ENCODE measurements around the gene NMS.

The NMS gene

DNA sequence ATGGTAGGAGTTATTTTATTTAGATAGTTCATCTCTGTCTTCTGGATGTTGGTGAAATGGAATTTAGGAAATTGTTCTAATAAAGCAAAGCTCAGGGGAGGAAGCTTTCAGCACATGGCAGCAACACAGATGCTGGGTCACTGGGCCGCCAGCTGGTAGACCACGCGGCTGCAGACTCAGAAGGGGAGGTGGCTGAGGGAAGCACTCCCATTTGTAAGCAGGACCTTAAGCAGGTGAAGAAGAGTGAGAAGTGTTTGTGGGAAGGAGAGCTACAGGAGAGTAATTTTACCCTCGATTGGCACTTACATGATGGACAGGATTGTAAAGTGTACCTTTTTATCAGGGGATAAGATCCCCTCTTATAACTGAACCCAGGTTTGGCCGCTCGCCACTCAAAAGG, 24.4 kb downstream of the NMS start:
- no peak for DNase-seq

DNA sequence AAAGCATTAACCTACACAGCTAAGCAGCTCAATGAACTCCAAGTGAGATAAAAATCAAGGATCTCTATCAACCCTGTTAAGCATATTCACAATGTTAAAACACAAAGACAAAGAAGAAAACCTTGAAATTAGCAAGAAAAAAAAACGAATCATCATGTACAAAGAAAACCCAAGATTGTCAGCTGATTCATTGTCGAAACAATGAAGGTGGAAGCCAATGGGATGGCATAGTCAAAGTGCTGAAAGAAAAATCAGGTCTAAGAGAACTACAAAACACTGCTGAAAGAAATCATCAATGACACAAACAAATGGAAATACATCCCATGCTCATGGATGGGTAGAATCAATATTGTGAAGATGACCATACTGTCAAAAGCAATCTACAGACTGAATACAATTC, 32.5 kb downstream of the NMS start:
- DNase-seq: no peak

DNA sequence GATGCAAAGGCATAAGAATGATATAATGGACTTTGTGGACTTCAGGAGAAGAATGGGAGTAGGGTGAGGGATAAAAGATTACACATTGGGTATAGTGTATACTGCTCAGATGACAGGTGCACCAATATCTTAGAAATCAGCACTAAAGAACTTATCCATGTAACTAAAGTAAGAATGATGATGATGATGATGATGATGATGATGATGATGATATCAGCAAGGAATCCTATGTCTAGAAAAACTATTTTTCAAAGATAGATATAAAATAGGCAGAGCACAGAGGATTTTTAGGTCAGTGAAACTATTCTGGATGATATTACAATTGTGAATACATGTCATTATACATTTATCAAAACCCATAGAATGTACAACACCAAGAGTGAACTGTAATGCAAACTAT, 34.3 kb downstream of the NMS start:
- no peak for DNase-seq

- DNase-seq: no peak
These were observed 38.8 kb downstream of the NMS start for GRCh38 chr2:100509066-100509465.

GRCh38 chr2:100513650-100514049, 43.4 kb downstream of the NMS start:
- DNase-seq: no peak

GRCh38 chr2:100517556-100517955, 47.3 kb downstream of the NMS start:
- DNase-seq: no peak

GRCh38 chr2:100518801-100519200, 48.5 kb downstream of the NMS start:
- no peak for DNase-seq

GRCh38 chr2:100520224-100520623, 49.9 kb downstream of the NMS start:
- DNase-seq: no peak

GRCh38 chr2:100522430-100522829, 52.1 kb downstream of the NMS start:
- DNase-seq: no peak

GRCh38 chr2:100524331-100524730, 54.0 kb downstream of the NMS start:
- no peak for DNase-seq

DNA sequence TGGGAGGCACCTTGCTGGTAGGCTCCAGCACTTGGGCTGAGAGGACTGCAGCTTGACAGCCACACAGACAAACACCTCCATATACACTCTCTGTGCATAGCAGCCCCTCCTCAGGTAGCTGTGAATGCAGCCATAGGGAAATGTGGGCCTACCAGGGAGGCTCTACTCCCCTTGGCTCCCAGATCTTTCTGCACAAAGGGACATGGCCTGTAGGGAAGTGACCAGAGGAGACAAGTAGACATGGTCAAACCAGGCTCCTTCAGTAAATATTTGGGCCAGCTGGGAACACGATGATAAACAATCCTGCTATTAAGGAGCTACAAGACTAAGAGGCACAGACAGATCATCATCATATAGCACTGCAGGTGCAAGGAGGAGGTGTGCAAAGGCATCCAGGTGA, 56.6 kb downstream of the NMS start:
- no peak for DNase-seq

DNA sequence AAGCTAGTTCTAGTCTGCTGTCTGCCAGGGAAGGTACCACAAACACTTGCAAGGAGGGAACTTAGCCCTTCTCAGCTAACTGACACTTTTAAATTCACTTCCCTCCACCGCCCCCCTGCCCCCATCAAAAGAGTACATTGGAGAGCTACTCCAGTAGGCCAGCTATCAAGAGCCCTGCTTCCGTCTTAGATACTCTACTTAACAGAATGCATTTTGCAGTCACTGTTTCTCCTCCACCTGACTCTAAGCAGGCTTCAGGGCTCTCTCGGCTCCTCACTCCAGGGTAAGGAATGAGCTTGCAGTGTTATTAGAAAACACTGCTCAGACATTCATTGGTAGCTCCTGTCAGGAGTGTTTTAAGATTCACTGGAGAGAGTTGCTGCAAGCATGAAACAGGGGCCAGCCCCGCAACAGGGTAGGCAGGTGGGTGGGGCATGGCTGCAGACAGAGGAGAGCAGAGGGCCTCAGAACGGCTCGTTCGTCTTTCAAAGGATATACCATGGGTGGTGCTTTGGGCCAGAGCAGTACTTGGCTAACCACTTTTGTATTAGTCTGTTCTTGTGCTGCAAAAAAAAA, 57.2 kb downstream of the NMS start:
- no peak for DNase-seq

GRCh38 chr2:100529176-100529575, 58.9 kb downstream of the NMS start:
- DNase-seq: no peak

- no peak for DNase-seq
These were observed 59.6 kb downstream of the NMS start for GRCh38 chr2:100529900-100530299.

All from NCI-H1694 treated with DMSO at 0.1 percent for 48 hours (cell line).